ENCODE results near the gene AHCYL1. TPM values are rescaled to one million over a fixed set of nuclear protein-coding genes. Genes with fewer than 3 reads are reported as not detected.

The AHCYL1 gene
- total RNA-seq (2014; rRNA removed; shearing (Covaris generic)) (47.6 and 49.3 TPM in 2 replicates), polyA plus RNA-seq (2016; fragmentation: Nextera tagmentation; extraction: Ambion mirVana) (71.0 and 72.6 TPM in 2 replicates)

GRCh38 chr1:109984456-109985246, at the start of gene AHCYL1:
Gene AHCYL1 (plus strand): TSS chr1:109984765. CDS start chr1:109985053, 288 bp downstream.
- H3K79me2 ChIP-seq (ENCODE audit: insufficient read depth), result peaks cover 48% of the 10 kb centered on the region
- peak; percentile 100 for DNase-seq
- 0 to 1% methylated on average over 32 to 68 of the region's 79 CpGs for WGBS, 2 experiments (ENCODE audit: low coverage in 1 of 2, low lambda C conversion rate in 2 of 2, missing lambda C conversion rate in 2 of 2)
- no peaks in the 10 kb centered on the region for H3K9me2 ChIP-seq (ENCODE audit: insufficient read depth)
- H4K20me1 ChIP-seq (ENCODE audit: insufficient read depth), result peaks cover 9% of the 10 kb centered on the region; the same call in 1 of the 2 replicates
- peak within 1 kb of the TSS; percentile 100 for H3K9ac ChIP-seq
- in situ Hi-C loops (cut with MboI), result loop anchor here (5.0 to 10.0 kb wide), 3 partner anchors 212 to 440 kb away; partner anchors contain the start of gene GNAI3
- peaks cover 44% of the 10 kb centered on the region for H3K4me1 ChIP-seq (ENCODE audit: insufficient read depth)
- no peaks in the 10 kb centered on the region for H3K36me3 ChIP-seq (ENCODE audit: low read depth)
- peak within 1 kb of the TSS; percentile 69 for H2AFZ ChIP-seq
- H3K27ac ChIP-seq, result peak within 1 kb of the TSS; percentile 97
- H3K4me3 ChIP-seq, result peak within 1 kb of the TSS; percentile 99
- H3K27me3 ChIP-seq (replicated peaks; ENCODE audit: insufficient read depth), result no peaks in the 10 kb centered on the region
- H3K9me3 ChIP-seq (ENCODE audit: low read depth), result no peaks in the 10 kb centered on the region
- peak within 1 kb of the TSS; percentile 97 for H3K4me2 ChIP-seq (ENCODE audit: unreplicated experiment)
- peaks cover 4% of the 10 kb centered on the region for H3F3A ChIP-seq (ENCODE audit: insufficient read depth)
- TF ChIP-seq EZH2phosphoT487 (IDR thresholded peaks at IDR 0.05; ENCODE audit: insufficient read depth, low read depth) (no peak), EZH2 (IDR thresholded peaks at IDR 0.05; ENCODE audit: insufficient read depth, poor library complexity, severe bottlenecking) (no peak)

DNA sequence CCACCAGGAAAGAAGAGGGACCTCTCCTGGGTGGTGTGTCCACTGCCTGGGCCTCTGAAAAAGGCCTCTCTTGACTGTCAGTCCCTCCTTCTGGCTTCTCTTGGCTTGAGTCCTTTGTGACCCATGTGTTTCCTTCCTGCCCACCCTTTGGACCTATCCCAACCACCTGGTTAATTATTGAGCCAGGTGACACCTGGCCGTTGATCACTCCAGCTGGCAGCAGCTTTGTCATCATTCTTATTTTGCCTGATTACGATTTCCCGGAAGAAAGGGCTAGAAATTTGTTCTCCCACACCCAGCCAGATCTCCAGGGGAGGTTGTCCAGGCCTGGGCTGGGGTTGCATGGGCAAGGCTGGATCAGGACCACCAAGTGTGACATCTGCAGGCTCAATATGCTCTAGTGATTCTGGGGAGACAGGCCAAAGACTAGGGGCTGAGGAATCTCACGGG, 49.1 kb upstream of the AHCYL1 start:
- Histone ChIP-seq H3K4me3 (no peak overlapping the region), H3K9me2 (ENCODE audit: insufficient read depth) (no peaks in the 10 kb centered on the region), H3K27ac (no peak overlapping the region), H3K79me2 (ENCODE audit: insufficient read depth) (no peaks in the 10 kb centered on the region), H3F3A (ENCODE audit: insufficient read depth) (peaks cover 35% of the 10 kb centered on the region), H2AFZ (no peak overlapping the region), H3K36me3 (ENCODE audit: low read depth) (no peaks in the 10 kb centered on the region), H3K4me1 (ENCODE audit: insufficient read depth) (peaks cover 21% of the 10 kb centered on the region), H4K20me1 (ENCODE audit: insufficient read depth) (no peaks in the 10 kb centered on the region), H3K4me2 (ENCODE audit: unreplicated experiment) (no peak overlapping the region), H3K27me3 (replicated peaks; ENCODE audit: insufficient read depth) (no peaks in the 10 kb centered on the region), H3K9me3 (ENCODE audit: low read depth) (peaks cover 6% of the 10 kb centered on the region), H3K9ac (no peak overlapping the region)
- DNase-seq, result no peak
- in situ Hi-C loops (cut with MboI), result no loop called here
- TF ChIP-seq EZH2 (IDR thresholded peaks at IDR 0.05; ENCODE audit: insufficient read depth, poor library complexity, severe bottlenecking) (no peak), EZH2phosphoT487 (IDR thresholded peaks at IDR 0.05; ENCODE audit: insufficient read depth, low read depth) (no peak)
- 59 to 70% methylated on average over 4 of the region's 4 CpGs for WGBS, 2 experiments (ENCODE audit: low coverage in 1 of 2, low lambda C conversion rate in 2 of 2, missing lambda C conversion rate in 2 of 2)

- WGBS, 2 experiments (ENCODE audit: low coverage in 1 of 2, low lambda C conversion rate in 2 of 2, missing lambda C conversion rate in 2 of 2), result 91 to 94% methylated on average over 1 of the region's 1 CpG
- in situ Hi-C loops (cut with MboI), result no loop called here
- Histone ChIP-seq H3K9me3 (ENCODE audit: low read depth) (peaks cover 6% of the 10 kb centered on the region), H2AFZ (no peak overlapping the region), H4K20me1 (ENCODE audit: insufficient read depth) (no peaks in the 10 kb centered on the region), H3K9ac (no peak overlapping the region), H3K9me2 (ENCODE audit: insufficient read depth) (no peaks in the 10 kb centered on the region), H3K27ac (no peak overlapping the region), H3K79me2 (ENCODE audit: insufficient read depth) (no peaks in the 10 kb centered on the region), H3K4me2 (ENCODE audit: unreplicated experiment) (no peak overlapping the region), H3K4me3 (no peak overlapping the region), H3K27me3 (replicated peaks; ENCODE audit: insufficient read depth) (no peaks in the 10 kb centered on the region), H3K4me1 (ENCODE audit: insufficient read depth) (peaks cover 21% of the 10 kb centered on the region), H3F3A (ENCODE audit: insufficient read depth) (peaks cover 21% of the 10 kb centered on the region), H3K36me3 (ENCODE audit: low read depth) (no peaks in the 10 kb centered on the region)
- no peak for TF ChIP-seq EZH2phosphoT487 (IDR thresholded peaks at IDR 0.05; ENCODE audit: insufficient read depth, low read depth)
- no peak for TF ChIP-seq EZH2 (IDR thresholded peaks at IDR 0.05; ENCODE audit: insufficient read depth, poor library complexity, severe bottlenecking)
- DNase-seq, result no peak
Measured at GRCh38 chr1:109937738-109938137, 46.8 kb upstream of the AHCYL1 start.

DNA sequence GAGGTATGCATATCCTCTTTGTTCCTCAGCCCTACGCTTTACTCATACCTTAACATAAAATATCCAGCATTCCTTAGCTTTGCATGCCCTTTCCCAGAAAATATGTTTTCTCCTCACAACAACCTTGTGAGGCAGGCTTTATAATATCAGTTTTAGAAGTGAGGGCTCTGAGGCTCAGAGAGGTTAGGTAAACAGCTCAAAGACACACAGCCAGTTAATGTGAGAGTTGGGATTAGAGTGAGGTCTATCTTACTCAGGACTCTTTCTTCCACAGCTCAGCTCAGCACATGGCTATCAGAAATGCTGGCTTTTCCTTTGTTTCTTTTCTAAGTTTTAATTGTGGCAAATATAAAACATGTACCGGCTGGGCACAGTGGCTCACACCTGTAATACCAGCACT, 46.0 kb upstream of the AHCYL1 start:
- in situ Hi-C loops (cut with MboI), result no loop called here
- Histone ChIP-seq H3K36me3 (ENCODE audit: low read depth) (no peaks in the 10 kb centered on the region), H3K4me2 (ENCODE audit: unreplicated experiment) (no peak overlapping the region), H3K9me3 (ENCODE audit: low read depth) (peaks cover 6% of the 10 kb centered on the region), H3K4me1 (ENCODE audit: insufficient read depth) (peaks cover 15% of the 10 kb centered on the region), H3K79me2 (ENCODE audit: insufficient read depth) (no peaks in the 10 kb centered on the region), H4K20me1 (ENCODE audit: insufficient read depth) (no peaks in the 10 kb centered on the region), H2AFZ (no peak overlapping the region), H3K27me3 (replicated peaks; ENCODE audit: insufficient read depth) (no peaks in the 10 kb centered on the region), H3K9ac (no peak overlapping the region), H3F3A (ENCODE audit: insufficient read depth) (peaks cover 13% of the 10 kb centered on the region; the same call in 1 of the 2 replicates), H3K9me2 (ENCODE audit: insufficient read depth) (no peaks in the 10 kb centered on the region), H3K27ac (no peak overlapping the region), H3K4me3 (no peak overlapping the region)
- DNase-seq, result no peak
- WGBS, 2 experiments (ENCODE audit: low coverage in 1 of 2, low lambda C conversion rate in 2 of 2, missing lambda C conversion rate in 2 of 2), result 93% methylated on average over 2 of the region's 2 CpGs
- TF ChIP-seq EZH2 (IDR thresholded peaks at IDR 0.05; ENCODE audit: insufficient read depth, poor library complexity, severe bottlenecking), result no peak
- no peak for TF ChIP-seq EZH2phosphoT487 (IDR thresholded peaks at IDR 0.05; ENCODE audit: insufficient read depth, low read depth)
